GM12892 (cell line): ENCODE measurements around the gene CIBAR2.

Source experiments
- POLR2A ChIP-seq: IDR thresholded peaks from 2 replicates; pipeline ENCODE4 v1.6.1; 2011; ENCODE audit warnings: low read depth, low read length, control low read depth
- POLR2AphosphoS5 ChIP-seq: IDR thresholded peaks from 2 replicates; pipeline ENCODE4 v1.6.1; 2011; ENCODE audit warnings: low read depth, low read length, control low read depth
- TAF1 ChIP-seq: IDR thresholded peaks from 2 replicates; pipeline ENCODE4 v1.6.1; 2011; ENCODE audit warnings: low read depth, mild to moderate bottlenecking, control low read depth, low read length, borderline replicate concordance

- TF ChIP-seq POLR2AphosphoS5 (no peak), POLR2A (no peak), TAF1 (no peak)
Measured at GRCh38 chr16:85144026-85144915, 32.0 kb upstream of the CIBAR2 start.
